ENCODE results near the gene HSPB7. TPM values are rescaled to one million over a fixed set of nuclear protein-coding genes. Genes with fewer than 3 reads are reported as not detected.
"Not testable (repeated sequence)": the region's sequence is repeated elsewhere in the genome, so short reads cannot be mapped to it uniquely, and the experiment has no call there.

HSPB7 gene
- total RNA-seq, 1 experiment from 2014 or later: not detected

DNA sequence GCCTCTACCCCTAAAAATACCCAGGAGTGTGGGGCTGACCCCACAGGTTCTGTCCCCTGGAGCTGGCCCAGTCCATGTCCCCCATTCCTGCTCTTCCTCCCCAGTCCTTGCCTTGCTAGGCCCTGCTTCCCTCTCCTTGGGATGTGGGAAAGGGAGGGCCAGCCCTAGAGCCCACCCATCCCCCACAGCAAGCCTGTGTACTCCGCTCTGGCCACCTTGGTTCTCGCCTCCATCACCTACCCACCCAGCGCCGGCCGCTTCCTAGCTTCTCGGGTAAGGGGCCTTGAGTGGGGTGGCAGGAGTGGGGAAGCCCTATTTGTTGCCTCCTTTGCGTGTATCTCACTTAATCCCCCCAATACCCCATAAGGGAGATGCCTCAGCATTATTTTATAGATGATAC is 32.5 kb upstream of the HSPB7 start:
- DNase-seq (ENCODE audit: low spot score): no peak

DNA sequence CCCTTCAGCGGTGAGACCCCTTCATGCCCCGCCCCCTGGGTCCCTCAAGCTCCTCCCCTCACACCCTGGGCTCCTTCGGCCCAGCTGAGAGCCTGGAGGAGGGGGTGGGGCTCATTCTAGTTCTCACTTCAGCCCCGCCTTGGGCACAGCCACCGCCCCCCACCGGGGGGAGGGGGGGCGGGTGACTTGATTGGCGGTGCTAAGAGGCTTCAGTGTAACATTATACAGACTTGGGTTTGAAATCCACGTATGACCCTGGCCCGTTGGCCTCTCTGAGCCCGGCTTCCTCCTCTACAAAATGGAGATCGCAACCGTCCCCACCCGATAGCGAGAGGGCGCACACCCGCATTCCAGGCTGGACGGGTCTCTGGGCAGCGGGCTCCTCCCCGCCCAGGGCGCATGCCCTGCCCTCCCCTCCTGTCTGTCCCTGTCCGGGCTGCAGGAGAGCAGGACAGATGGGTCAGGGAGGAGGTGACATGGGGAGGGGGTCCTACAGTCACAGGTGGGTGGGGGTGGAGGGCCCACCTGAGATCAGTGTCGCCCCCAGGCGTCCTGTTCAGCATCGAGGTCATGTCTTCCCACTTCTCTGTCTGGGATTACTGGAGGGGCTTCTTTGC is 30.8 kb upstream of the HSPB7 start:
- peak; percentile 27 for DNase-seq (ENCODE audit: low spot score)

DNA sequence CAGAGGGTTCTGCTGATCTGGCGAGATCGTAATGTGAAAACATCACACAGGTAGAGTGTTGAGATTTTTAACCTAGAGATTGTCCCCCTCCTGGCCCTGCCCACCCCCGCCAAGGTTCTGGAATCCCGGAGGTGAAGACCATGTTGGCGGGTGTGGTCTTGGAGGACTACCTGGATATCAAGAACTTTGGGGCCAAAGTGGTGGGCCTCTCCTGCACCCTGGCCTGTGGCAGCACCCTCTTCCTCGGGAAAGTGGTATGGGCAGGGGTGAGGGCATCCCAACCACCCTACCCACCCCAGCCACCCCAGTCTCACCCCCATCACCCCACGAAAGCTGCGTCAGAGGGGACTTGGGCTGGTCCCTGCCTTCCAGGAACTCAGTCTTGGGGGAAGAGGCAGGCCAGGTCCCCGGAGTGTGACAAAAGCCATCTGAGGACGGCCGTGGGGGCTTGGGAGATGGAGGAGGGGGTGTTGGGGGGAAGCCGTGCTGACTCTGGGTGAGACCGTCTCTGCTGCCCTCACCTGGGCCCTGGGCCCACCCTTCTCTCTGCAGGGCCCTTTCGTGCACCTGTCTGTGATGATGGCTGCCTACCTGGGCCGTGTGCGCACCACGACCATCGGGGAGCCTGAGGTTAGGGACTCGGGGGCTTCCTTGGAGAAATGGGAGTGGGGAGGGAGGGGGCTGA is 30.1 kb upstream of the HSPB7 start:
- DNase-seq (ENCODE audit: low spot score): no peak

DNA sequence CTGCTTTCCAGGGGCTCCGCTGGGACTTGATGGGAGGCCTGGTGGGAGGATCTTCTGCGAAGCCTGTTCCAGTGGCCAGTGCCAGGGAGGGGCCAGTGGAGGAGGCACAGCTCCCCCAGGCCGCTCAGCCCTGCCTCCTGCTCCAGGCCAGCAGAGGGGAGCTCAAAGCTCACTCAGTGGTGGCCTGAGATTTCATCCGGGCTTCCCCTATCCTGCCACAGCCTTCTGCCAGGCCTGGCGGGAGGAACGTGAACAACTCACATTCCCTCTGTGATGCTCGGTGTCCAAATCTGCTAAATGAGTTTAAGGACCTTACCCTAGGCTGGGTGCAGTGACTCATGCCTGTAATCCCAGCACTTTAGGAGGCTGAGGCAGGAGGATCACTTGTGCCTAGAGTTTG is 29.0 kb upstream of the HSPB7 start:
- no peak for DNase-seq (ENCODE audit: low spot score)

DNA sequence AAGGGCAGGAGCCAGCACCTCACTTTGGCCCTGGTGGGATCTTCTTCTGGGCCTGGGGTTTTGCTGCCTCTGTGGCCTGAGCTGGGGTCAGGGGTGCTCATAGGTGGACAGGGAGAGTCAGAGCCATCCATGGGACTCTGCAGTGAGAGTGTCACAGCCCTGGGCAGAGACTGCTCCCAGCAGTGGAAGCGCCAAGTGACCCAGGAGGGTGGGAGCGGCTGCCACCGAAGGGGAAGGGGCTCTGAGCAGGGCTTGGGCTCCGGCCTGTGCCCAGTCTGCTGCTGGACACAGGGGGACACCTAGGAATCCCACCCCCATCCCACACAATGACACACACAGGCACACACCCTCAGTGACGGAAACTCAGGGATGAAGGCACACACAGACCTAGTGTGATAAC is 26.1 kb upstream of the HSPB7 start:
- DNase-seq (ENCODE audit: low spot score): no peak

DNA sequence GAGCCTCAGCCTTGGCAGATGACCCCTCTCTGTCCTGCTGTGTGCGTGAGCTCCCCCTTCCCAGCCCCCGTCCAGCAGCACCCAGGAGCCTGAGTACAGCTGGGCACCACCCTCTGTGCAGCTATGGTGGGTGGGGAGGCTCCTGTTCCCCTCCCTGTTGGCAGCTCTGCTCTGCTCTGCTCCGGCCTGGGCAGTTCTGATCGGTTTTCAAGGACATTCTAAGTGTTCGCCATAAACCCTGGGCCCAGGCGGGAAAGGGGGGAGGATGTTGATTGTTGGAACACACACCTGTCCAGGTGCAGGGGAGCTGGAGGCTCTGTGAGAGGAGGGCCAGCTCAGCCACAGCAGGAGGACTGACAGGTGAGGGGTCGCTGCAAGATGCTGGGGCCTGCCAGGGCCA is 25.7 kb upstream of the HSPB7 start, which contains the start of gene CLCNKB:
Gene CLCNKB (plus strand): TSS at position 262 of the 400 bp plus-strand sequence. CDS start 711 bp downstream, outside the sequence.
- DNase-seq (ENCODE audit: low spot score): no peak

DNA sequence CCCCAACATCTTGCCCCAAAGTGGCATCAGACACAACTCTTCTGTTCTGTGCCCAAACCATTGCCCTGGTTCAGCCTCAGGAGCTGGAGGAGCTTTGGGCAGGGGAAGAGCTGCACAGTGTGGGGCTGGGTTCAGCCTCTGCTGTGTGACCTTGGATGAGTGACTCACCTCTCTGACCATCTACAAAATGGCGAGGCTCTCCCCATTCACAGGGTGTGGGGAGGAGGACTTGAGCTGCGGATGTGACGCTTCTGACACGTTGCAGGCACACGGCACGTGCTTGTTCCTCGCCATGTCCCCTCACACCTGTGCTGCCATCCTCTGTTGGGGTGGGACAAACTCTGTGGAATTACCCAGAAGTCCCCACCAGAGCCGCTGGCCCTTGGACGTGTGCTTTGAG is 24.8 kb upstream of the HSPB7 start:
- not testable (repeated sequence) for DNase-seq (ENCODE audit: low spot score)

DNA sequence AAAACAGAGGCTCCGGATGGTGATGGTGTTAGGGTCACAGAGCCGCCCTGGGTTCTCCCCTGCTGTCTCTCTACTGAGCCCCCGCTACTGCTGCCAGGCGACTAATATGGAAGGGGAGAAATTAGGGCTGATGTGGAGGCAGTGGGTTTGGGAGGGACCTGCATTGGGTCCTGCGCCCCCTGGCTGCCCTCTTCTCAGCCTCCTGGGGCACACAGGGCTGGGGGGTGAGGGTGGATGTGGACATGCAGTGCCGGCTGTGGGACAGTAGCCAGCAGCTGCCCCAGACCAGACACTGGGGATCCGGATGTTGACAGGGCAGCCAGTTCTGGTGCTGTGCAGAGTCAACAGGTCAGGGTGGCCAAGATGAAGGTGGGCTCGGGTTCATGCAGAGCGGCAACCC is 24.3 kb upstream of the HSPB7 start:
- DNase-seq (ENCODE audit: low spot score): no peak

DNA sequence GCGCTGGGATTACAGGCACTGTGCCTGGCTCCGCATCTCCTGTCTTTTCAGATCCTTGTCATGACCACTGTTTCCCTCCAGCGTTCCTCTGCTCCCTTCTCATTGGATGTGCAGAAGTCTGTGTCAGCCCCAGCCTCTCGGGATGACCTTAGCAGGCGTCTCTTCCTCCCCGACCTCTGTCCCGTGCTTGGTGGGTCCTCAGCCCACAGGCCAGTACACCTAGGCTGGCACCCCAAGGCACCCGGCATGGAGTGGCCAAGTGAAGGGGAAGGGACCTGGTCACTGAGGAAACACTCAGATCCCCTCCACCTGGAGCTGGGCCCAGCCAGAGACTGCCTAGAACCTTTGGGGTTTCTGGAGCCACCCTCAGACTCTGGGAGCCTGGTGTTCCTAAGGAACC is 23.4 kb upstream of the HSPB7 start:
- no peak for DNase-seq (ENCODE audit: low spot score)

DNA sequence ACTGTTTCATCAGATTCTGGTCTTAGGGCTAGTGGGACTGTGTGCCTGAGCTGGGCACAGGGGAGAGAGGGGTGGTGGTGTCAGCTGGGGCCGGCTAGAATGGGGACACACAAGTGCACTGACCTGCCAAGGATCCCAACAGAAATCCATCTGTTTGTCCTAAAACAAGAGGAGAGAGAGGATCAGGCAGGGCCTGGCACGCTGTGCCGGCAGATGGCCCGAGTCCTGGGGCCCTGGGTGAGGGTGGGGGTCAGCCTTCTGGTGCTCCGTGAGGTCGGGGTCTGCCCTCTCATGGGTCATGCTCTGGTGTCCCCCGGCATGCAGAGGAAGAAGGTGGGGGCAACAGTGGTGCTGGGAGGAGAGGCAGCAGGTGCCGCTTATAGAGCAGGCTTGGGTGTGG is 22.0 kb upstream of the HSPB7 start:
- not testable (repeated sequence) for DNase-seq (ENCODE audit: low spot score)

DNA sequence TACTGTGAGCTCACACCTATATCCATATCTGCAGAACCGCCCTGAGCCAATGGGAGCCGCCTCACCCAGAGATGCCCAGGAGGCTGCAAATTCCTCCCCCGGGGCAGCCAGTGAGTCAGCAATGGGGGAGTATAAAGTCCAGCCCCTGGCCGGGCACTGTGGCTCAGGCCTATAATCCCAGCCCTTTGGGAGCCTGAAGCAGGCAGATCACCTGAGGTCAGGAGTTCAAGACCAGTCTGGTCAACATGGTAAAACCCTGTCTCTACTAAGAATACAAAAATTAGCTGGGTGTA is 20.7 kb upstream of the HSPB7 start:
- peak; percentile 40 for DNase-seq (ENCODE audit: low spot score)

DNA sequence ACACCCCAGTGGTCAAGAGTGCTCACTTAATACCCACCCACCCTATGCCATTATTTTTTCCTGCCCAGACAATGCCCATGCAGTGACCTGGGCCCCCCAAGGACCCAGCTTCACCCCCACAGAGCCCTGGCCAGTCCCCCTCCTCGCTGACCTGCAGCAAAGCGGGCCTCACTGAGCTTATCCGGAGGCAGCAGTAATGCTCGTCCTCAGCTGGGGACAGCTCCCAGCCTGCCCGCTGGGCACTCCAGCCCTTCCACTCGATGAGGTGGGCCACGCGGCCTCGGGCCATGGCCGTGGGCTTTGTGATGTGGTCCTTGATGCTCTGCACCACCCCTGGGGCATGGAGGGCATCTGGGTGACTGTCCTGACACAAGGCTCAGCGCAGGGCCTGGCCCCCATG is 18.6 kb upstream of the HSPB7 start:
- not testable (repeated sequence) for DNase-seq (ENCODE audit: low spot score)

DNA sequence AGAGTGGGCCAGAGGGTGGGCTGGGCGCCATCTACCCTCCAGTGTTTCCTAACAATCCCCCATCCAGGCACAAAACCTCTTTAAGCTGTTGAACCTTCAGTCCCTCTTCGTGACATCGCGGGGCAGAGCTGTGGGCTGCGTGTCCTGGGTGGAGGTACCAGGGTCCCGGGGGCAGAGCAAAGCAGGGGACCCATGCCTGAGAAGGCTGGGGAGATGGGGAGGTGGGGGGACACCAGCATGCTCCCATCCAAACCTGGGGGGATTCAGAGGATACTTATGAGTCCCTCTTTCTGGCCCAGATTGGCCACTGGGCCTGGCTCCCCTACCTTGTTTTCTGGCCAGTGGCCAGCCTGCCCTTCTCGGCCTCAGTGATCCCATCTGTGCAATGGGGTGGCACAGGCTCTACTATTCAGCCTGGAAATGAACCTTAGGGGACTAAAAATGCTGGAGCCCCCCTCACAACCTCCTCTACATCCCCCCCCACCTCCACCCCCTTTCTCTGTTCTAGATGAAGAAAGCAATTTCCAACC is 15.3 kb upstream of the HSPB7 start:
- not testable (repeated sequence) for DNase-seq (ENCODE audit: low spot score)

DNA sequence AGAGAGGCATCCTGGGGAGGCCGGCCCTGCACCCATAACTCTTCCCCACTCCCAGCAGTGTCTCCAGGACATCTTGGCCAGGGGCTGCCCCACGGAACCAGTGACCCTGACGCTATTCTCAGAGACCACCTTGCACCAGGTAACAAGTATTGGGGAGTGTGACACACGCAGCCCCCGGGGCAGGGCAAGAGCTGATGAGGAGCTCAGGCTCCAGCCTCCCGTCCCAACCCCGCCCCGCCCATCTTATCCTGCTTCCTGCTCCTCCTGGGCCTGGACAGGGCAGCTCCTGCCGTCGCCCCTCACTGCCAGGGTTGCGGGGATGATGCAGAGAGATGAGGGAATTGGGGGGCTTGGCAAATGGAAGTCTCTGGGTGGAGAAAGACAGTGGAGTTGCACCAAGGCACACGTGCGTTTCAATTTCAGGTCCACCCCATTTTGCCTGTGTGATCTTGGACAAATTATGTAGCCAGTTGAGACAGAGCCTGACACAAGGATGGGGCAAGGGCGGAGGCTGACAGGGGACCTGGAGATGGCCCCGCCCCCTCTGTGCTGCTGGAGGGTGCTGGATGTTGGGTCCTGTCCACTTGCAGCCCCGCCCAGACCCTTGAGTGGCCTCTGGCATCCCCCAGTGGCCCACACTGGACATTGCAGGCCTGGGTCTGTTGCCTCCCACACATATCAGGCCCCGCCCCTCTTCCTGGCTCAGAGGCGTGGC is 14.7 kb upstream of the HSPB7 start:
- peak; percentile 85 for DNase-seq (ENCODE audit: low spot score)

DNA sequence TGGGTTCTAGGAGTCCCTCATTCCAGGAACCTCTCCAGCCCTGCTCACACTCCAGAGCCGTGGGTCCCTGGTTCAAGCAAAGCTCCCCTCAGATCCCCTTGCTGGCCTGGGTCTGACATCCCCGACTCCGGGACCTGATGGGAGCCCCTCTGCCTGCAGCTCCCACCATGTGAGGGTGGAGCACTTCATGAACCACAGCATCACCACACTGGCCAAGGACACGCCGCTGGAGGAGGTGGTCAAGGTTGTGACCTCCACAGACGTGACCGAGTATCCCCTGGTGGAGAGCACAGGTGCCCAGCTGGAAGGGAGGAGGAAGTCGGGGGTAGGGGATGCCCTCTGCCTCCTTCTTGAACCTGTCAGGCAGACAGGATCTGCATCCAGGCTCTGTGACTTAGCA is 13.7 kb upstream of the HSPB7 start:
- no peak for DNase-seq (ENCODE audit: low spot score)

DNA sequence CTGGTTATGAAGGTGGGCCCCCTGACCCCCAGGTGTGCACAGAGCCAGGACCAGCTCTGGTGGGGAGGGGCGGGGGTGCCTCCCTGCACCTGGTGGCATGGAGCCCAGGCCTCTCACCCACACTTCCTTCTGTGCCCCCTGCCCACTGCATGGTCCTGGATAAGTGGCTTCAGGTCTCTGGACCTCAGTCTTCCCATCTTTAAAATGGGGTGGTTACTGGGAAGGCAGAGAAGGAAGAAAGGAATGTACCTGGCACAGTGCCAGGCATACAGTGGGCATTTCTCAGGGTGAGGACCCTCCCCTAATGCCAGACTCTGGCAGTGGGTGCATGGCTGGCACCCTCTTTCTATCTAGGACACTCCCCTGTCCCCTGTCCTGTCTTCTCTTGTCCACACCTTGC is 11.4 kb upstream of the HSPB7 start:
- DNase-seq (ENCODE audit: low spot score): no peak

DNA sequence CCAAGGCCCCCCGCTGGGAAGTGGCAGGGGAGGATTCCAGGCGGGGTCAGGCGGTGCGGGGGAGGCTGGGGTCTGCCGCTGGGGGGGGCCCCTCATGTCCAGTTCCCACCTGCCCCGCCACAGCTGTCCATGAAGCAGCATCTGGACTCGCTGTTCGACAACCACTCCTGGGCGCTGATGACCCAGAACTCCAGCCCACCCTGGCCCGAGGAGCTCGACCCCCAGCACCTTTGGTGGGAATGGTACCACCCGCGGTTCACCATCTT is 11.1 kb upstream of the HSPB7 start:
- not testable (repeated sequence) for DNase-seq (ENCODE audit: low spot score)

DNA sequence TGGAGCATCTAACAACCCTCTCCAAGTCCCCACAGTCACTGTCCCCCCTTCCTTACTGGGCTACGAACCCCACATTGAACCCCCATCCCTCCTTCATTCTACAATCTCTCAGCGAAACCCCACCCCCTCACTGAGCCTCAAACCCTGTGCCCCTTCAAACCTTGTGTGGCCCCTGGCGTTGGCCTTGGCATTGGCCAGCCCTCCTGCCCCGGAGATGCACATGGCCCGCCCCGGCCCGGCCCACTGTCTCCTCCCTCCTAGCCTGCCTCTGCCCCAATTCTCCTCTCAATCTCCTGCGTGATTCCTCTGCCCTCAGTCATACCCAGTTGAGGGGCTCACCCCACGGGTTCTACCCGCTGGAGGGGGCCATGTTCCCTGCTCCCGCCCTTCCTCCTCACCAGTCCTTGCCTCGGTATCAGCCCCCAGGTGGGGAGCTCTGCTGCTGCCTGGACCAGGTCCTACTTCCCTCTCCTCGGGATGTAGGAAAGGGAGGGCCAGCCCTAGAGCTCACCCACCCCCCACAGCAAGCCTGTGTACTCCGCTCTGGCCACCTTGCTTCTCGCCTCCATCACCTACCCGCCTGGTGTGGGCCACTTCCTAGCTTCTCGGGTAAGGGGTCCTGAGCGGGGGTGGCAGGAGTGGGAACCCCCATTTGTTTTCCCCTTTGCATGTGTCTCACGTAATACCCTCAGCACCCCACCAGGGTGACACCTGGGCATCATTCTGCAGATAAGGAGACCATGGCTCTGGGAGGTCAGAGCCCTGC is 10.6 kb upstream of the HSPB7 start:
- DNase-seq (ENCODE audit: low spot score): no peak

DNA sequence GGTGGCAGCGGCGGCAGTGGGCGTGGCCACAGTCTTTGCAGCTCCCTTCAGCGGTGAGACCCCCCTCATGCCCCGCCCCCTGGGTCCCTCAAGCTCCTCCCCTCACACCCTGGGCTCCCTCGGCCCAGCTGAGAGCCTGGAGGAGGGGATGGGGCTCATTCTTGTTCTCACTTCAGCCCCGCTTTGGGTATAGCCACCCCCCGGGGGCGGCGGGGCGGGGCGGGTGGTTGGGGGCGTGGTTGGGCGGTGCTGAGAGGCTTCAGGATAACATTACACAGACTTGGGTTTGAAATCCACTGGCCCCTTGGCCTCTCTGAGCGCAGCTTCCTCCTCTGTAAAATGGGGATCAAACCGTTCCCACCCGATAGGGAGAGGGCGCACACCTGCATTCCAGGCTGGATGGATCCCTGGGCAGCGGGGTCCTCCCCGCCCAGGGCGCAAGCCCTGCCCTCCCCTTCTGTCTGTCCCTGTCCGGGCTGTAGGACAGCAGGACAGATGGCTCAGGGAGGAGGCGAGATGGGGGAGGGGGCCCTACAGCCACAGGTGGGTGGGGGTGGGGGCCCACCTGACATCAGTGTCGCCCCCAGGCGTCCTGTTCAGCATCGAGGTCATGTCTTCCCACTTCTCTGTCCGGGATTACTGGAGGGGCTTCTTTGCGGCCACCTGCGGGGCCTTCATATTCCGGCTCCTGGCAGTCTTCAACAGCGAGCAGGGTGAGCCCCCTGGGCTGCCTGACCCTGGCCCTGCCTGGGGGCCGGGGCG is 9.1 kb upstream of the HSPB7 start:
- no peak for DNase-seq (ENCODE audit: low spot score)

DNA sequence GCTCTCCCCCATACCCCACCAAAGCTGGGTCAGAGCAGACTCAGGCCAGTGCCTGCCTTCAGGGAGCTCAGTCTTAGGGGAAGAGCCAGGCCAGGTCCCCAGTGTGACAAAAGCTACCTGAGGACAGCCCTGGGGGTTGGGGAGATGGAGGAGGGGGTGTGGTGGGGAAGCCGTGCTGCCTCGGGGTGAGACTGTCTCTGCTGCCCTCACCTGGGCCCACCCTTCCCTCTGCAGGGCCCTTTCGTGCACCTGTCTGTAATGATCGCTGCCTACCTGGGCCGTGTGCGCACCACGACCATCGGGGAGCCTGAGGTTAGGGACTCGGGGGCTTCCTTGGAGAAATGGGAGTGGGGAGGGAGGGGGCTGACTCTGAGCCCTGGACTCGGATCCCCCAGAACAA is 8.5 kb upstream of the HSPB7 start:
- DNase-seq (ENCODE audit: low spot score): not testable (repeated sequence)

DNA sequence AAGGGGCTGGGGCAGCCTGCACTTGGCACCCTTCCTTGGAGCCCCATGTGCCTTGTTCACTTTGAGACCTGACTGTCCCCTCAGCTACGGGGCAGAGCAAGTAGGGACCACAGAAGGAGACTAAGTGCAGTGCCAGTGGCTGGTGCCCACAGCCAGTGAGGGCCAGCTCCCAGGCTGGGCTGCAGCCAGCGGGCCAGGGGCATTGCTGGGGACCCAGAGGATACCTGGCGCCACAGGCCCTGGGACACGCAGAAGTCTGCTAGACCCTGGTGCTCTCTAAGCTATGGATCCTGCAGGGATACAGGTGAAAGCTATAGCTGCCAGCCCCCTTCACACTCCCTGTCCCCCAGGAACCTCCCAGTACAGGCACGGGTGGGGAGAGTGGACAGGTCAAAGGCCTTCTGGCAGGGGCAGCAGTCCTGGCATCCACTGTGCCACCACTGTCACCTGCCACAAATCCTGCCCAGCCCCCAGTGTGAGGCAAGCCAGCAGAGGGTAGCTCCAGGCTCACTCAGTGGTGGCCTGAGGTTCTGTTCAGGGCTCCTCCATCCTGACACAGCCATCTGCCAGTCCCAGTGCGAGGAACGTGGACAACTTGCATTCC is 5.3 kb upstream of the HSPB7 start:
- DNase-seq (ENCODE audit: low spot score): no peak

Data from HT-29 (cell line).